ENCODE measurements around the gene URB1.
"Not testable (repeated sequence)": the region's sequence is repeated elsewhere in the genome, so short reads cannot be mapped to it uniquely, and the experiment has no call there.

URB1 gene

GRCh38 chr21:32411350-32412161 lies 18.7 kb upstream of the URB1 start:
- ATAC-seq, result peak; percentile 65 to 68

- ATAC-seq, result no peak
These were observed 18.1 kb upstream of the URB1 start for GRCh38 chr21:32410916-32411315.

GRCh38 chr21:32410291-32410690 lies 17.5 kb upstream of the URB1 start:
- ATAC-seq, result no peak

GRCh38 chr21:32406405-32406804 lies 13.6 kb upstream of the URB1 start:
- ATAC-seq, result no peak

- peak; percentile 63 to 74 for ATAC-seq
These were observed 10.5 kb upstream of the URB1 start for GRCh38 chr21:32403201-32403777.

GRCh38 chr21:32393677-32394001 lies 827 bp upstream of the URB1 start:
- ATAC-seq, result no peak

GRCh38 chr21:32392299-32392879 lies 423 bp downstream of the URB1 start:
- peak in 1 of 2 donors; percentile 50 for ATAC-seq

GRCh38 chr21:32391755-32392154 lies 1.1 kb downstream of the URB1 start:
- no peak for ATAC-seq

- ATAC-seq, result not testable (repeated sequence)
These were observed 2.1 kb downstream of the URB1 start for GRCh38 chr21:32390537-32391224.

GRCh38 chr21:32389337-32390015 lies 3.3 kb downstream of the URB1 start:
- ATAC-seq, result no peak

GRCh38 chr21:32388306-32388705 lies 4.5 kb downstream of the URB1 start:
- ATAC-seq, result no peak

- ATAC-seq, result no peak
These were observed 5.7 kb downstream of the URB1 start for GRCh38 chr21:32387151-32387550.

- no peak for ATAC-seq
These were observed 6.5 kb downstream of the URB1 start for GRCh38 chr21:32386195-32386870.

GRCh38 chr21:32383812-32384211 lies 9.0 kb downstream of the URB1 start:
- ATAC-seq, result no peak

- no peak for ATAC-seq
These were observed 10.6 kb downstream of the URB1 start for GRCh38 chr21:32382108-32382644.

- ATAC-seq, result no peak
These were observed 11.2 kb downstream of the URB1 start for GRCh38 chr21:32381571-32381970.

- ATAC-seq, result no peak
These were observed 11.9 kb downstream of the URB1 start for GRCh38 chr21:32380940-32381339.

- ATAC-seq, result no peak
These were observed 13.9 kb downstream of the URB1 start for GRCh38 chr21:32378956-32379355.

GRCh38 chr21:32377991-32378390 lies 14.8 kb downstream of the URB1 start:
- ATAC-seq, result no peak

GRCh38 chr21:32377506-32377905 lies 15.3 kb downstream of the URB1 start:
- no peak for ATAC-seq

GRCh38 chr21:32372755-32373154 lies 20.1 kb downstream of the URB1 start:
- no peak for ATAC-seq

GRCh38 chr21:32371913-32372314 lies 20.9 kb downstream of the URB1 start:
- peak in 1 of 2 donors; percentile 49 for ATAC-seq

Data from activated CD4-positive, CD25-positive, alpha-beta regulatory T cell treated with anti-CD3 and anti-CD28 coated beads, Interleukin-2, amount 50 U/mL, for 24 hours (primary cell).